CD4-positive, alpha-beta T cell (primary cell): ENCODE data around the gene LANCL1. TPM values are rescaled to one million over a fixed set of nuclear protein-coding genes. Genes with fewer than 3 reads are reported as not detected.

ENCODE experiments used
- ATAC-seq: fragments of 200-7000 bp; cut with Tn5 transposase; one replicate; pipeline ENCODE4 v1.10.0; 2022; ENCODE audit warnings: mild to moderate bottlenecking; ENCODE audit not compliant: poor library complexity
- CTCF ChIA-PET: fragments of 350-600 bp; sonication (Branson Sonifier 250); formaldehyde crosslinking; loops from one replicate; lab custom pipeline; 2021; ENCODE audit warnings: antibody characterized with exemption, inconsistent platforms; lab: Charles Lee
- POLR2A ChIA-PET: fragments of 350-600 bp; sonication (Branson Sonifier 250); formaldehyde crosslinking; loops from one replicate; lab custom pipeline; 2021; ENCODE audit warnings: antibody characterized with exemption, inconsistent platforms; lab: Charles Lee
- DNase-seq, 14 experiments: peaks; one replicate each; pipeline ENCODE4 v3.0.0-alpha.2; 2013 to 2020; ENCODE audit warnings: mixed read lengths in 2 of 14
- H3K27ac ChIP-seq, 2 donors: one replicate each; pipeline versions ENCODE4 v1.5.1 to v1.7.0; 2013; ENCODE audit warnings: low read length in 2 of 2, low read depth in 1 of 2, mild to moderate bottlenecking in 1 of 2
- H3K27me3 ChIP-seq, 2 experiments: 1 replicate in 1 of 2; 2 replicates in 1 of 2; pipeline versions ENCODE4 v1.6.1 to v1.7.0; 2013; ENCODE audit warnings: low read length in 2 of 2, control low read depth in 1 of 2, mild to moderate bottlenecking in 1 of 2, moderate library complexity in 1 of 2; ENCODE audit not compliant: insufficient read depth in 2 of 2, control insufficient read depth in 1 of 2
- H3K36me3 ChIP-seq: one replicate; pipeline ENCODE4 v1.6.1; 2013; ENCODE audit warnings: low read length, control low read depth; ENCODE audit not compliant: insufficient read depth
- H3K4me1 ChIP-seq: one replicate; pipeline ENCODE4 v1.6.1; 2013; ENCODE audit warnings: low read length, control low read depth; ENCODE audit not compliant: insufficient read depth
- H3K4me3 ChIP-seq: one replicate; pipeline ENCODE4 v1.5.1; 2013; ENCODE audit warnings: mild to moderate bottlenecking, low read length, moderate library complexity
- H3K9me3 ChIP-seq, 2 experiments: 1 replicate in 1 of 2; 2 replicates in 1 of 2; pipeline versions ENCODE4 v1.6.1 to v1.7.0; 2013; ENCODE audit warnings: low read length in 2 of 2, mild to moderate bottlenecking in 2 of 2, control low read depth in 1 of 2, moderate library complexity in 1 of 2; ENCODE audit not compliant: control insufficient read depth in 1 of 2, insufficient read depth in 1 of 2
- H3K27ac Mint-ChIP-seq: one replicate; pipeline ENCODE4 v1.8.0; 2020; ENCODE audit warnings: mixed read lengths
- H3K27me3 Mint-ChIP-seq: one replicate; pipeline ENCODE4 v1.8.0; 2021; ENCODE audit warnings: mixed read lengths
- H3K36me3 Mint-ChIP-seq: one replicate; pipeline ENCODE4 v1.8.0; 2021; ENCODE audit warnings: low read depth, mixed read lengths
- H3K4me1 Mint-ChIP-seq: one replicate; pipeline ENCODE4 v1.8.0; 2021; ENCODE audit warnings: low read depth, mixed read lengths
- H3K4me3 Mint-ChIP-seq: one replicate; pipeline ENCODE4 v1.8.0; 2020; ENCODE audit warnings: mild to moderate bottlenecking, mixed read lengths
- H3K9me3 Mint-ChIP-seq: one replicate; pipeline ENCODE4 v1.8.0; 2020; ENCODE audit warnings: mixed read lengths
- CTCF ChIP-seq: fragments of 200-600 bp; IDR thresholded peaks from one replicate; pipeline ENCODE4 v1.8.0; 2022; ENCODE audit warnings: antibody characterized with exemption, mild to moderate bottlenecking
- intact Hi-C, 2 experiments: fragments of 100-400 bp; cut with DNase I in 1 of 2; cut with micrococcal nuclease in 1 of 2; formaldehyde crosslinking; loops; one replicate each; pipeline versions ENCODE4 v1.15.1 to v1.9.0; 2023 to 2025; cut with DNase I, micrococcal nuclease
- total RNA-seq, 174 experiments: library from RNA in 2 of 174; stranded (reverse) in 2 of 174; gene quantifications; one replicate each; pipeline ENCODE4 v1.2.3 and lab custom pipeline; 2021 to 2026

The LANCL1 gene
- total RNA-seq, 2 experiments from 2014 or later: 22.4 to 23.3 TPM

GRCh38 chr2:210480764-210481163 is 4.2 kb upstream of the LANCL1 start:
- CTCF ChIA-PET: interaction anchor here (0.5 kb wide), 1 partner anchor 45 kb away, joined by 4 read pairs; no protein-coding TSS in a partner anchor
- Histone ChIP-seq H3K27me3 (no peaks in the 10 kb centered on the region), H3K9me3 (peaks cover 6 to 13% of the 10 kb centered on the region in 2 experiments), H3K36me3 (no peaks in the 10 kb centered on the region), H3K27ac (no peak overlapping the region), H3K4me1 (peaks cover 9% of the 10 kb centered on the region), H3K4me3 (no peak overlapping the region)
- Mint-ChIP-seq H3K27ac (peak overlapping the region; percentile 32), H3K9me3 (peaks cover 7% of the 10 kb centered on the region), H3K36me3 (peaks cover 18% of the 10 kb centered on the region), H3K4me3 (no peak overlapping the region), H3K27me3 (no peaks in the 10 kb centered on the region), H3K4me1 (peaks cover 47% of the 10 kb centered on the region)
- POLR2A ChIA-PET: no interaction called here
- TF ChIP-seq CTCF: no peak
- DNase-seq: no peak
- no peak for ATAC-seq
- intact Hi-C loops: loop anchor here in 1 of 2 experiments (2.0 kb wide), 1 partner anchor 304 kb away; no protein-coding TSS in a partner anchor

DNA sequence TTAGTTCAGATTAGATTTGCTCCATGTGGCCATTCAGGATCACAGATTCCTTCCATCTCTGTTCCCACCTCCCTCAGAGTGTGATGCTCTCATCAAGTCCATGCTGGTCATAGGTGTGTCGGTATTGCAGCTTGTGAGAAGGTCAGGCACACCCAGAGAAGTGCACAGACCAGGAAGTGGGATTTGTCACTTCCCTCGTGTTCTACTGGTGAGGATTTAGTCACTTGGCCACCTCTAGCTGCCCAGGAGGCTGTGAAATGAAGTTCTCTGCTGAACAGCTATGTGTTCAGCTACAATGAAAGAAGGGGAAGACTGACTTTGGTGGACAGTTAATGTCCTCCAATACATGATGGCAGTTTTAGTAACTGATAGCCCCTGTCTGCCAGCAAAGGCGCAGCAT is 3.5 kb upstream of the LANCL1 start:
- no peak overlapping the region for H3K4me3 ChIP-seq
- peaks cover 16% of the 10 kb centered on the region for H3K4me1 ChIP-seq
- H3K27me3 ChIP-seq: no peaks in the 10 kb centered on the region
- H3K27ac ChIP-seq: no peak overlapping the region
- ATAC-seq (no peak), DNase-seq (peak in 2 of 14 experiments; percentile 13 to 17)
- H3K27ac Mint-ChIP-seq: peak overlapping the region; percentile 32
- H3K4me1 Mint-ChIP-seq: peaks cover 53% of the 10 kb centered on the region
- peaks cover 5 to 13% of the 10 kb centered on the region in 2 experiments for H3K9me3 ChIP-seq
- H3K4me3 Mint-ChIP-seq: peak overlapping the region; percentile 38
- peaks cover 7% of the 10 kb centered on the region for H3K9me3 Mint-ChIP-seq
- H3K36me3 Mint-ChIP-seq: peaks cover 18% of the 10 kb centered on the region
- ChIA-PET CTCF (no interaction called here), POLR2A (no interaction called here)
- TF ChIP-seq CTCF: no peak
- no peaks in the 10 kb centered on the region for H3K27me3 Mint-ChIP-seq
- intact Hi-C loops: loop anchor here in 1 of 2 experiments (2.0 kb wide), 1 partner anchor 303 kb away; no protein-coding TSS in a partner anchor
- no peaks in the 10 kb centered on the region for H3K36me3 ChIP-seq

GRCh38 chr2:210478661-210479060 is 2.1 kb upstream of the LANCL1 start:
- POLR2A ChIA-PET: no interaction called here
- Histone ChIP-seq H3K27me3 (no peaks in the 10 kb centered on the region), H3K27ac (no peak overlapping the region), H3K9me3 (peaks cover 0 to 2% of the 10 kb centered on the region in 2 experiments), H3K4me1 (peaks cover 18% of the 10 kb centered on the region), H3K4me3 (no peak overlapping the region), H3K36me3 (no peaks in the 10 kb centered on the region)
- H3K4me3 Mint-ChIP-seq: peak overlapping the region; percentile 100
- peak overlapping the region; percentile 97 for H3K27ac Mint-ChIP-seq
- no peak for DNase-seq
- peaks cover 64% of the 10 kb centered on the region for H3K4me1 Mint-ChIP-seq
- CTCF ChIA-PET: no interaction called here
- H3K9me3 Mint-ChIP-seq: peaks cover 2% of the 10 kb centered on the region
- no peak for ATAC-seq
- TF ChIP-seq CTCF: no peak
- intact Hi-C loops: loop anchor here (5.0 to 10.0 kb wide), 2 partner anchors 304 to 311 kb away; partner anchors contain the start of gene KANSL1L (in 1 of the 2)
- peaks cover 20% of the 10 kb centered on the region for H3K36me3 Mint-ChIP-seq
- H3K27me3 Mint-ChIP-seq: no peaks in the 10 kb centered on the region
